Heart left ventricle (tissue), 16 donors: ENCODE measurements around the gene TMEM182. TPM values are rescaled to one million over a fixed set of nuclear protein-coding genes. Genes with fewer than 3 reads are reported as not detected.

Source experiments
- ATAC-seq, 4 donors: fragments of 200-7000 bp; cut with Tn5 transposase; one replicate each; pipeline ENCODE4 v1.9.1; 2020 to 2022; ENCODE audit warnings: moderate library complexity in 4 of 4, mild to moderate bottlenecking in 3 of 4, moderate number of reproducible peaks in 1 of 4
- DNase-seq, 5 donors: peaks; one replicate each; pipeline ENCODE4 v3.0.0-alpha.2; 2020
- H3K27ac ChIP-seq, 12 donors: fragments of 200-600 bp; sonication (generic) in 4 of 12; one replicate each; pipeline versions ENCODE4 v1.5.0 to v1.8.0; 2016 to 2022; ENCODE audit warnings: mild to moderate bottlenecking in 2 of 12
- H3K27me3 ChIP-seq, 9 donors: fragments of 200-600 bp; sonication (generic) in 2 of 9; one replicate each; pipeline versions ENCODE4 v1.5.1 to v1.8.0; 2016 to 2022; ENCODE audit warnings: mild to moderate bottlenecking in 3 of 9
- H3K36me3 ChIP-seq, 9 donors: fragments of 200-600 bp; sonication (generic) in 2 of 9; one replicate each; pipeline versions ENCODE4 v1.5.0 to v1.8.0; 2018 to 2022; ENCODE audit warnings: mild to moderate bottlenecking in 2 of 9
- H3K4me1 ChIP-seq, 12 donors: fragments of 200-600 bp; sonication (generic) in 4 of 12; one replicate each; pipeline versions ENCODE4 v1.5.0 to v1.8.0; 2016 to 2022; ENCODE audit warnings: mild to moderate bottlenecking in 3 of 12
- H3K4me3 ChIP-seq, 12 donors: fragments of 200-600 bp; sonication (generic) in 4 of 12; one replicate each; pipeline versions ENCODE4 v1.5.0 to v1.8.0; 2017 to 2022; ENCODE audit warnings: mild to moderate bottlenecking in 9 of 12, moderate library complexity in 4 of 12
- H3K9me3 ChIP-seq, 12 donors: fragments of 200-600 bp; sonication (generic) in 4 of 12; one replicate each; pipeline versions ENCODE4 v1.5.0 to v1.8.0; 2016 to 2022; ENCODE audit warnings: mild to moderate bottlenecking in 1 of 12
- CTCF ChIP-seq, 12 donors: fragments of 200-600 bp; sonication (generic) in 4 of 12; IDR thresholded peaks; one replicate each; pipeline versions ENCODE4 v1.5.0 to v1.8.0; 2018 to 2022; ENCODE audit warnings: antibody characterized with exemption in 12 of 12, mild to moderate bottlenecking in 5 of 12
- POLR2A ChIP-seq, 2 donors: fragments of 450-650 bp; IDR thresholded peaks; one replicate each; pipeline ENCODE4 v1.6.1; 2017; ENCODE audit warnings: antibody characterized with exemption in 2 of 2, mild to moderate bottlenecking in 2 of 2, moderate library complexity in 2 of 2
- WGBS, 4 donors: extraction: QIAGEN DNeasy Blood & Tissue Kit in 2 of 4; methylation state at CpG; one replicate each; pipeline versions ENCODE4 v1.1.5 to v1.1.7; 2013 to 2018; 5-methylcytosine and 5-hydroxymethylcytosine counted together
- intact Hi-C, 10 donors: fragments of 100-400 bp; cut with DNase I; formaldehyde crosslinking; loops; one replicate each; pipeline versions ENCODE4 v1.11.1 to v1.14.2; 2022
- polyA plus RNA-seq, 2 donors: library from polyadenylated mRNA; stranded (reverse); fragments of 200-250 nt; gene quantifications; one replicate each; pipeline ENCODE4 v1.2.3, GENCODE V29; 2013
- total RNA-seq, 9 donors: library from RNA; depleted of rRNA in 2 of 9; stranded (reverse); fragments of >200 nt in 2 of 9; fragmentation: NEBNext Ultra II Directional in 3 of 9; extraction: Animal tissue kit (Norgen Biotek cat#: 25700) in 3 of 9; gene quantifications; one replicate each; pipeline versions ENCODE4 v1.1.0 to v1.2.4, GENCODE V29; 2016 to 2023
- donor health status: ischemic (EF 13 %, LVEDD 7.1; RV severe dilation, severe dysfunction).
- donor health status: healthy with polysubstance abuse.
- donor health status: DM: no; HTN: yes; CAD: no.
- donor health status: DM: no; HTN: no; CAD: no.
- donor health status: ischemic (EF 25% LVEDD 6.9; RV normal size, moderate dysfunction).
- donor health status: ischemic (EF 25% LVEDD 5.7; RV mildly dilated, moderate dysfunction).
- donor health status: healthy.
- donor health status: DM: yes; HTN: yes; CAD: no.
- donor health status: ischemic (EF 35%, LVEDD 5.7; RV mildly dilated, moderate dysfunction).
- donor health status: nonischemic (EF 11% LVEDD 7.7; RV severe dilation, severe dysfunction).
- donor health status: DM: yes; HTN: yes; CAD: no.
- donor health status: PGD.
- donor health status: ischemic (EF 29% LVEDD 5.4; RV normal size, mild dysfunction).
- donor health status: nonischemic (EF 23%, LVEDD 6.1; RV moderate dilation, normal function).

The TMEM182 gene
- total and polyA plus RNA-seq, 11 donors = 7.5 to 179 (median 144) TPM

- peak; percentile 91 to 97 (median 96) for ATAC-seq
- intact Hi-C loops = no loop called here
Observed at GRCh38 chr2:102848366-102848839, 86.6 kb downstream of the TMEM182 start.

GRCh38 chr2:102850888-102851287 lies 89.1 kb downstream of the TMEM182 start:
- peaks cover 0 to 11% (median 4%) of the 10 kb centered on the region in 12 donors for H3K4me1 ChIP-seq
- no peak for ATAC-seq
- TF ChIP-seq POLR2A (IDR thresholded peaks at IDR 0.05) = no peak
- peaks cover 0 to 5% (median 0%) of the 10 kb centered on the region in 9 donors for H3K27me3 ChIP-seq
- H3K9me3 ChIP-seq = no peaks in the 10 kb centered on the region
- H3K36me3 ChIP-seq = no peaks in the 10 kb centered on the region
- H3K4me3 ChIP-seq = no peak overlapping the region
- no peak overlapping the region for H3K27ac ChIP-seq
- WGBS, 4 donors = 80 to 97% (median 85%) methylated on average over 6 of the region's 6 CpGs
- intact Hi-C loops = no loop called here
- no peak for DNase-seq

More at GRCh38 chr2:102848366-102848839, 86.6 kb downstream of the TMEM182 start:
- Histone ChIP-seq H3K4me3 (peak overlapping the region in 11 of 12 donors; percentile 20 to 51 (median 38)), H3K9me3 (no peaks in the 10 kb centered on the region), H3K27ac (no peak overlapping the region), H3K36me3 (no peaks in the 10 kb centered on the region), H3K27me3 (peaks cover 0 to 5% (median 0%) of the 10 kb centered on the region in 9 donors), H3K4me1 (peaks cover 0 to 11% (median 4%) of the 10 kb centered on the region in 12 donors)
- WGBS, 4 donors = 0 to 3% (median 1%) methylated on average over 12 of the region's 12 CpGs
- peak; percentile 82 to 93 (median 87) for DNase-seq
- TF ChIP-seq POLR2A (IDR thresholded peaks at IDR 0.05) (no peak), CTCF (IDR thresholded peaks at IDR 0.05) (peak in 2 of 12 donors; percentile 9 to 25)

GRCh38 chr2:102852867-102853266 lies 91.0 kb downstream of the TMEM182 start:
- H3K27ac ChIP-seq = no peak overlapping the region
- H3K9me3 ChIP-seq = peaks cover 0 to 5% (median 0%) of the 10 kb centered on the region in 12 donors
- DNase-seq (no peak), ATAC-seq (no peak)
- no peaks in the 10 kb centered on the region for H3K36me3 ChIP-seq
- H3K27me3 ChIP-seq = peaks cover 0 to 5% (median 0%) of the 10 kb centered on the region in 9 donors
- peaks cover 0 to 11% (median 4%) of the 10 kb centered on the region in 12 donors for H3K4me1 ChIP-seq
- intact Hi-C loops = no loop called here
- H3K4me3 ChIP-seq = no peak overlapping the region
- no peak for TF ChIP-seq CTCF (IDR thresholded peaks at IDR 0.05)
- no peak for TF ChIP-seq POLR2A (IDR thresholded peaks at IDR 0.05)
- WGBS, 4 donors = 84 to 91% (median 85%) methylated on average over 3 of the region's 3 CpGs

Other genes starting within 250 kb of the TMEM182 start
- gene SLC9A2, start 142.5 kb upstream of the TMEM182 start, total RNA-seq = under 1 TPM in 7 of 9 donors, not detected in 2; 0.05 to 0.46 (median 0.15) TPM
- gene SLC9A2, start 142.5 kb upstream of the TMEM182 start, polyA plus RNA-seq = under 1 TPM; 0.03 to 0.08 TPM